Stomach (tissue), 4 donors: ENCODE data around the gene ACSL3.

ENCODE experiments used
- POLR2A ChIP-seq, 4 donors: fragments of 450-650 bp; IDR thresholded peaks; one replicate each; pipeline ENCODE4 v1.6.1; 2016; ENCODE audit warnings: antibody characterized with exemption in 4 of 4, control low read depth in 2 of 4, mild to moderate bottlenecking in 1 of 4, moderate library complexity in 1 of 4
- TF ChIP-seq, protein P1 (sequence below), 7 experiments: fragments of 450-650 bp in 4 of 7; fragments of 200-600 bp in 3 of 7; sonication (generic) in 3 of 7; IDR thresholded peaks; one replicate each; pipeline ENCODE4 v1.5.1; 2016 to 2019; ENCODE audit warnings: antibody characterized with exemption in 7 of 7, control low read depth in 2 of 7, mild to moderate bottlenecking in 1 of 7

DNA sequence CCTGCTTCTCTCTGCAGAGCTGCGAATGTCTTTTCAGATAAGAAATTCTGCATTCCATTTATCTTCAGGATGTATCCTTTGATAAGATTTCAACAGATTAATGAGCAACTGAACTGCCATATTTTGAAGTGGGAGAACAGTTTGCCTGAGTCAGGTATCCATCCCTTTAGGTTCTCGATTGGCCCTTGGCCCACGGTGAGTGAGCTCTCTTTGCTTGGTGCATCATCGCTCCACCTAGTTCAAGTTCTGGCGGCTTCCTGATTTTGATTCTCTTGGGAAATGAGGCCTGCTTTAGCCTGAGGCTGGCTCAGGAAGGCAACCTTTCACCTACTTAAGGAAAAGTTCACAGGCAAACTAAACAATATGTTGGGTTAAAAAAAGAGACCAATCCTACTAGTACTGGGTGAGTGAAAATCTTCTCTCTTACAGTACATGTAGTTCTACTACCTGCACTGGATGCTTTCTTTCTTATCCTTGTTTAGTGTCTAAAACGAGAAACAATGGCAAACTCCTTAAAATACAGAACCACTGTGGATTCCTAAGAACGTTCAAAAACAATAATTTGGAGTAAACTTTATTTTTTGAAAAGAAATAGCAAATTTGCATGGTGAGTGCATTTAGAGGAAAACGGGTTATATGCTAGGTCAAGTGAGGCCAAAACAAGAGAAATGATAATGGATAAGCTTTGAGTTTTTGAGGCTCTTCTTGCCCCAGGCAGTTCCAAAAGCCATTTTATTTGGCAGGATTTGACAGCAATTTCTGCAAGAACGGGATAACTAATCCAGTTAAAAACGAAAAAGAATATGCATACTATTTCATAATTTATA, 837 bp upstream of the ACSL3 start:
- TF ChIP-seq, protein P1, sequence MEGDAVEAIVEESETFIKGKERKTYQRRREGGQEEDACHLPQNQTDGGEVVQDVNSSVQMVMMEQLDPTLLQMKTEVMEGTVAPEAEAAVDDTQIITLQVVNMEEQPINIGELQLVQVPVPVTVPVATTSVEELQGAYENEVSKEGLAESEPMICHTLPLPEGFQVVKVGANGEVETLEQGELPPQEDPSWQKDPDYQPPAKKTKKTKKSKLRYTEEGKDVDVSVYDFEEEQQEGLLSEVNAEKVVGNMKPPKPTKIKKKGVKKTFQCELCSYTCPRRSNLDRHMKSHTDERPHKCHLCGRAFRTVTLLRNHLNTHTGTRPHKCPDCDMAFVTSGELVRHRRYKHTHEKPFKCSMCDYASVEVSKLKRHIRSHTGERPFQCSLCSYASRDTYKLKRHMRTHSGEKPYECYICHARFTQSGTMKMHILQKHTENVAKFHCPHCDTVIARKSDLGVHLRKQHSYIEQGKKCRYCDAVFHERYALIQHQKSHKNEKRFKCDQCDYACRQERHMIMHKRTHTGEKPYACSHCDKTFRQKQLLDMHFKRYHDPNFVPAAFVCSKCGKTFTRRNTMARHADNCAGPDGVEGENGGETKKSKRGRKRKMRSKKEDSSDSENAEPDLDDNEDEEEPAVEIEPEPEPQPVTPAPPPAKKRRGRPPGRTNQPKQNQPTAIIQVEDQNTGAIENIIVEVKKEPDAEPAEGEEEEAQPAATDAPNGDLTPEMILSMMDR (IDR thresholded peaks at IDR 0.05), result no peak
- no peak for TF ChIP-seq POLR2A (IDR thresholded peaks at IDR 0.05)
